HepG2 (cell line): ENCODE measurements around the gene AXIN1. TPM values are rescaled to one million over a fixed set of nuclear protein-coding genes. Genes with fewer than 3 reads are reported as not detected.

Experiments
- ATAC-seq: fragments of 200-7000 bp; cut with Tn5 transposase; 3 replicates; pipeline ENCODE4 v1.9.1; 2020; ENCODE audit warnings: mild to moderate bottlenecking, moderate library complexity
- BruUV-seq: library from RNA; stranded (reverse); fragments of 400-500 nt; replicated peaks from 2 replicates; lab custom pipeline; 2021; lab: Mats Ljungman, UMichigan
- CTCF ChIA-PET: fragments of 300-600 bp; formaldehyde crosslinking; extraction: SDS; loops from one replicate; lab custom pipeline; 2021; ENCODE audit warnings: low total read pairs, inconsistent platforms, low intra/inter-chr PET ratio; lab: Yijun Ruan, JAX
- POLR2A ChIA-PET: fragments of 350-600 bp; sonication (Branson Sonifier 250); formaldehyde crosslinking; loops from one replicate; lab custom pipeline; 2020; ENCODE audit warnings: antibody characterized with exemption, inconsistent platforms; lab: Yijun Ruan, JAX
- DNase-seq: peaks from one replicate; pipeline ENCODE4 v3.0.0-alpha.2; 2015; ENCODE audit warnings: low spot score
- FAIRE-seq: peaks from 3 replicates; lab custom pipeline; 2011; peaks lifted over from hg19 to GRCh38; lab: Jason Lieb, UNC
- H2AFZ ChIP-seq: one replicate; pipeline ENCODE4 v1.6.1; 2011; ENCODE audit warnings: low read length, inconsistent platforms
- H3K27ac ChIP-seq: fragments of 300-600 bp; 3 replicates; pipeline ENCODE4 v1.8.0; 2011; ENCODE audit warnings: mixed run types, mild to moderate bottlenecking, mixed read lengths, low read length, inconsistent platforms; ENCODE audit not compliant: insufficient read depth; ENCODE audit errors: extremely low read length
- H3K27me3 ChIP-seq, 2 experiments: fragments of 200-600 bp in 1 of 2; 2 replicates in 1 of 2; 3 replicates in 1 of 2; pipeline versions ENCODE4 v1.6.0 to v1.8.0; 2011; ENCODE audit warnings: low read length in 2 of 2, mild to moderate bottlenecking in 2 of 2, moderate library complexity in 2 of 2, inconsistent platforms in 1 of 2; ENCODE audit not compliant: insufficient read depth in 2 of 2, control insufficient read depth in 1 of 2
- H3K36me3 ChIP-seq, 2 experiments: fragments of 200-600 bp in 1 of 2; replicated peaks in 1 of 2; 2 replicates in 1 of 2; 3 replicates in 1 of 2; pipeline versions ENCODE4 v1.5.1 to v1.8.0; 2011; ENCODE audit warnings: low read length in 2 of 2, inconsistent platforms in 1 of 2; ENCODE audit not compliant: insufficient read depth in 2 of 2, control insufficient read depth in 1 of 2
- H3K4me1 ChIP-seq: 2 replicates; pipeline ENCODE4 v1.5.1; 2012; ENCODE audit warnings: low read length, inconsistent platforms; ENCODE audit not compliant: insufficient read depth
- H3K4me2 ChIP-seq: 2 replicates; pipeline ENCODE4 v1.6.0; 2011; ENCODE audit warnings: low read depth, low read length, inconsistent platforms
- H3K4me3 ChIP-seq, 3 experiments: fragments of 200-600 bp in 1 of 3; sonication (generic), shearing (Covaris generic) in 1 of 3; replicated peaks in 1 of 3; 2 replicates each; pipeline ENCODE4 v1.5.1; 2011 to 2016; ENCODE audit warnings: low read length in 3 of 3, inconsistent platforms in 2 of 3, low read depth in 2 of 3, mild to moderate bottlenecking in 2 of 3, control low read depth in 1 of 3, mixed read lengths in 1 of 3; ENCODE audit not compliant: insufficient read depth in 1 of 3
- H3K79me2 ChIP-seq: one replicate; pipeline ENCODE4 v1.6.1; 2011; ENCODE audit warnings: low read length, inconsistent platforms; ENCODE audit not compliant: insufficient read depth
- H3K9ac ChIP-seq: 2 replicates; pipeline ENCODE4 v1.6.0; 2011; ENCODE audit warnings: mild to moderate bottlenecking, low read depth, low read length, inconsistent platforms; ENCODE audit not compliant: insufficient read depth
- H3K9me3 ChIP-seq: 2 replicates; pipeline ENCODE4 v1.5.1; 2012; ENCODE audit warnings: mild to moderate bottlenecking, low read length
- H4K20me1 ChIP-seq: 2 replicates; pipeline ENCODE4 v1.6.0; 2011; ENCODE audit warnings: inconsistent platforms, mild to moderate bottlenecking, low read length, moderate library complexity; ENCODE audit not compliant: insufficient read depth
- FUBP1 ChIP-seq: sonication (generic); formaldehyde crosslinking; IDR thresholded peaks from 2 replicates; pipeline ENCODE4 v1.5.1; 2020; ENCODE audit warnings: missing genetic modification reagents, mild to moderate bottlenecking, borderline replicate concordance
- HIVEP1 ChIP-seq: sonication (generic); formaldehyde crosslinking; IDR thresholded peaks from 2 replicates; pipeline ENCODE4 v1.4.0; 2020; ENCODE audit warnings: mild to moderate bottlenecking, missing genetic modification reagents
- NR2F1 ChIP-seq, 2 experiments: fragments of 450-650 bp in 1 of 2; formaldehyde crosslinking in 1 of 2; IDR thresholded peaks; 2 replicates each; pipeline versions ENCODE4 v1.5.0 to v1.6.1; 2016 to 2020; ENCODE audit warnings: mild to moderate bottlenecking in 1 of 2, missing compliant biosample characterization in 1 of 2, missing genetic modification reagents in 1 of 2, moderate library complexity in 1 of 2
- RXRA ChIP-seq: sonication (generic); formaldehyde crosslinking; IDR thresholded peaks from 2 replicates; pipeline ENCODE4 v1.5.1; 2020; ENCODE audit warnings: missing genetic modification reagents
- XBP1 ChIP-seq: sonication (generic); formaldehyde crosslinking; IDR thresholded peaks from 2 replicates; pipeline ENCODE4 v1.5.0; 2020; ENCODE audit warnings: missing genetic modification reagents
- ZFP91 ChIP-seq: sonication (generic); formaldehyde crosslinking; IDR thresholded peaks from 2 replicates; pipeline ENCODE4 v1.9.0; 2022; ENCODE audit warnings: missing genetic modification reagents, mild to moderate bottlenecking, borderline replicate concordance
- ZHX2 ChIP-seq, 2 experiments: sonication (generic) in 1 of 2; formaldehyde crosslinking in 1 of 2; IDR thresholded peaks; 2 replicates each; pipeline versions ENCODE4 v1.6.1 to v1.9.0; 2014 to 2022; ENCODE audit warnings: antibody characterized with exemption in 1 of 2, borderline replicate concordance in 1 of 2, inconsistent platforms in 1 of 2, low read depth in 1 of 2, missing genetic modification reagents in 1 of 2
- ZNF558 ChIP-seq: sonication (generic); formaldehyde crosslinking; IDR thresholded peaks from 2 replicates; pipeline ENCODE4 v1.9.0; 2022; ENCODE audit warnings: mild to moderate bottlenecking, missing genetic modification reagents, borderline replicate concordance
- ZNF563 ChIP-seq: sonication (generic); formaldehyde crosslinking; IDR thresholded peaks from 2 replicates; pipeline ENCODE4 v1.8.0; 2022; ENCODE audit warnings: mild to moderate bottlenecking, moderate library complexity, missing genetic modification reagents
- ZNF569 ChIP-seq: sonication (generic); formaldehyde crosslinking; IDR thresholded peaks from 2 replicates; pipeline ENCODE4 v1.5.0; 2020; ENCODE audit warnings: mild to moderate bottlenecking, missing genetic modification reagents, moderate library complexity, borderline replicate concordance
- ZNF724P ChIP-seq: sonication (generic); formaldehyde crosslinking; IDR thresholded peaks from 2 replicates; pipeline ENCODE4 v1.8.0; 2022; ENCODE audit warnings: missing genetic modification reagents, borderline replicate concordance
- ZNF766 ChIP-seq: sonication (generic); formaldehyde crosslinking; IDR thresholded peaks from 2 replicates; pipeline ENCODE4 v1.5.0; 2020; ENCODE audit warnings: missing genetic modification reagents, borderline replicate concordance
- WGBS: methylation state at CpG from one replicate; pipeline ENCODE4 v1.1.6; 2017; ENCODE audit warnings: low lambda C conversion rate; 5-methylcytosine and 5-hydroxymethylcytosine counted together
- in situ Hi-C: cut with HindIII; loops from 2 replicates; pipeline ENCODE4 v1.10.0; 2017; ENCODE audit warnings: low pct_unique_long_range_greater_than_20kb; ENCODE audit not compliant: extremely low pct_ligation_motif_present
- intact Hi-C: fragments of 100-400 bp; cut with micrococcal nuclease; formaldehyde crosslinking; loops from one replicate; pipeline ENCODE4 v1.10.0; 2022; ENCODE audit not compliant: unreplicated experiment
- polyA plus RNA-seq, 8 experiments: library from polyadenylated mRNA; depleted of rRNA in 3 of 8; stranded (reverse) in 7 of 8; unstranded in 1 of 8; fragments of >200 nt; fragmentation: Illumina TruSeq in 4 of 8; extraction: Trizol in 4 of 8; gene quantifications; 2 replicates each; pipeline versions ENCODE4 v1.2.1 to v1.2.3, GENCODE V29; 2011 to 2016; ENCODE audit warnings: low read depth in 4 of 8, missing spikeins in 1 of 8, mixed read lengths in 1 of 8; ENCODE audit not compliant: insufficient read depth in 1 of 8
- total RNA-seq, 5 experiments: library from RNA; depleted of rRNA; stranded (reverse); fragments of >200 nt; fragmentation: Illumina TruSeq; extraction: Trizol; gene quantifications; 2 replicates each; pipeline ENCODE4 v1.2.3, GENCODE V29; 2016; ENCODE audit warnings: low read depth in 1 of 5

The AXIN1 gene
- total and polyA plus RNA-seq, 2 of the 13 experiments (the other 11 are each of a cell fraction or from before 2014, with no cell fraction given): 24.0 to 26.0 TPM

GRCh38 chr16:342455-343213, 9.9 kb downstream of the AXIN1 start:
- no peak for FAIRE-seq
- peak overlapping the region in 2 of 3 experiments; percentile 13 to 52; a peak in 2 of 6 replicates for H3K4me3 ChIP-seq
- in situ Hi-C loops (no loop called here), intact Hi-C loops (no loop called here)
- DNase-seq: peak; percentile 74
- peaks cover 86% of the 10 kb centered on the region for H3K79me2 ChIP-seq
- peaks cover 26% of the 10 kb centered on the region for H4K20me1 ChIP-seq
- WGBS: 14% methylated on average over 11 of the region's 18 CpGs
- no peaks in the 10 kb centered on the region for H3K9me3 ChIP-seq
- no peak overlapping the region for H2AFZ ChIP-seq
- peak overlapping the region; percentile 67 for H3K9ac ChIP-seq
- peak; percentile 77 for ATAC-seq
- BruUV-seq: TSS peak; percentile 93
- H3K27me3 ChIP-seq: no peaks in the 10 kb centered on the region
- H3K4me2 ChIP-seq: peak overlapping the region; percentile 71
- peak overlapping the region; percentile 90 for H3K27ac ChIP-seq
- POLR2A ChIA-PET: interaction anchor here (0.6 to 3.1 kb wide), 8 partner anchors 8 to 199 kb away, joined by 3 to 31 read pairs (median 3); partner anchors contain the start of gene AXIN1
- H3K4me1 ChIP-seq: peaks cover 80% of the 10 kb centered on the region
- CTCF ChIA-PET: no interaction called here
- H3K36me3 ChIP-seq: peaks cover 16 to 32% of the 10 kb centered on the region in 2 experiments
- no peak for TF ChIP-seq ZNF563 (CRISPR knock-in tag)
- TF ChIP-seq ZNF724P: peak; percentile 13; the same call in 1 of the 2 replicates
- TF ChIP-seq ZNF766 (CRISPR knock-in tag): 0 out of 2 replicates have a peak, but pooled peaks have one; percentile 75
- no peak for TF ChIP-seq FUBP1 (CRISPR knock-in tag)
- TF ChIP-seq ZFP91 (CRISPR knock-in tag): no peak; the same call in 1 of the 2 replicates
- TF ChIP-seq NR2F1 (CRISPR knock-in tag; IDR thresholded peaks at IDR 0.05): no peak
- TF ChIP-seq XBP1 (CRISPR knock-in tag): no peak
- TF ChIP-seq RXRA (CRISPR knock-in tag): peak; percentile 53; the same call in 1 of the 2 replicates
- peak; percentile 70; the same call in 1 of the 2 replicates for TF ChIP-seq ZNF558 (CRISPR knock-in tag)
- TF ChIP-seq ZNF569 (CRISPR knock-in tag): no peak
- 0 out of 2 replicates have a peak, but pooled peaks have one; percentile 30 for TF ChIP-seq ZHX2 (IDR thresholded peaks at IDR 0.05; ENCODE audit: low read depth)
- no peak for TF ChIP-seq ZHX2 (CRISPR knock-in tag; IDR thresholded peaks at IDR 0.05; ENCODE audit: borderline replicate concordance)
- peak; percentile 82; the same call in 1 of the 2 replicates for TF ChIP-seq HIVEP1 (CRISPR knock-in tag)
